ENCODE results near the gene STAC2.

- TF ChIP-seq CTCF (conservative IDR thresholded peaks at IDR 0.05) (no peak), EZH2 (IDR thresholded peaks at IDR 0.05; ENCODE audit: low read depth) (no peak)
Observed at GRCh38 chr17:39178536-39178935, 47.2 kb downstream of the STAC2 start.

Measured in PC-9 (cell line).